ENCODE data around the gene HNF1B. TPM values are rescaled to one million over a fixed set of nuclear protein-coding genes. Genes with fewer than 3 reads are reported as not detected.

The HNF1B gene
- polyA plus RNA-seq, 4 donors, result 119 to 134 (median 126) TPM

DNA sequence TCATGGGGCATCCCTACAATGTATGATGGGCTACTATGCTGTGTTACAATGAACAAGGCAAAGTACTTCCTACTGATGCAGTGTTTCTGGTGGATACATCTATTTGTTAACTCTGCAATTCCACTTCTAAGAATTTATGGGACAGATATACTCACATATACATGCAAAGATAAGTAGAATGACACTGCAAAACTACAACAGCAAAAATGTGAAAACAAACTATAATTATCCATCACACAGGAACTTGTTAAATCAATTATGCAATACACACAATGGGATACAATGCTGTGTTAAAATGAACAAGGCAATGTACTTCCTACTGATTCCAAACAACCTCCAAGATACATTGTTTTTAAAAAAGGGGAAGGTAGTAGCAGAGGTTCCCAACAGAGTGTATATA lies 104.8 kb downstream of the HNF1B start:
- no peak for DNase-seq (ENCODE audit: low read depth in 4 of 4, low spot score in 3 of 4)

DNA sequence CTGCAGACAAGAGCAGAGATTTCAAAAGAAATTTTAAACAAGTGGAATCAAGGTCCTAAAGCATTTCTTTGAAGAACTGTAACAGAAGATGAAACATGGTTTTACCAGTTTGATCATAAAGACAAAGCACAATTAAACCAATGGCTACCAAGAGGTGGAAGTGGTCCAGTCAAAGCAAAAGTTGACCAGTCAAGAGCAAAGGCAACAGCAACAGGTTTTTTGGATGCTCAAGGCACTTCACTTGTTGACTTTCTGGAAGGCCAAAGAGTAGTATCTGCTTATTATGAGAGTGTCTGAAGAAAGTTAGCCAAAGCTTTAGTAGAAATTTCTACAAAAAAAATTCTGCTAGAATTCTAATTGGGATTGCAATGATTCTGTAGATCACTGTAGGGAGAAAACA lies 106.9 kb downstream of the HNF1B start:
- no peak for DNase-seq (ENCODE audit: low read depth in 4 of 4, low spot score in 3 of 4)

Other genes starting within 250 kb of the HNF1B start
- 10 to 100 TPM; 36.8 to 42.3 (median 40.8) TPM for gene SYNRG, start 135.6 kb downstream of the HNF1B start, polyA plus RNA-seq (ENCODE audit: insufficient read length in 4 of 4)
- gene DDX52, start 101.6 kb downstream of the HNF1B start, polyA plus RNA-seq (ENCODE audit: insufficient read length in 4 of 4), result 10 to 100 TPM; 35.2 to 48.3 (median 42.9) TPM
- 1 to 10 TPM in 1 of 4 donors, not detected in 3; 3.8 TPM for gene TBC1D3K, start 179.4 kb upstream of the HNF1B start, polyA plus RNA-seq (ENCODE audit: insufficient read length in 4 of 4)
- 10 to 100 TPM; 12.9 to 23.2 (median 19.6) TPM for gene TBC1D3L, start 244.0 kb upstream of the HNF1B start, polyA plus RNA-seq (ENCODE audit: insufficient read length in 4 of 4)

Measured in right renal pelvis (tissue), 4 donors.